IPS-NIHi11 (cell line): ENCODE results near the gene WDR77.
A peak's percentile ranks its signal among the peaks of the same experiment; 100 is the strongest.

Source experiments
- DNase-seq: peaks from one replicate; pipeline ENCODE4 v3.0.0; 2012; ENCODE audit warnings: mixed read lengths, low spot score

The WDR77 gene

GRCh38 chr1:111469539-111469938, 20.5 kb upstream of the WDR77 start:
- no peak for DNase-seq

GRCh38 chr1:111468717-111469100, 19.7 kb upstream of the WDR77 start:
- DNase-seq: no peak

GRCh38 chr1:111467865-111468716, 19.0 kb upstream of the WDR77 start:
- no peak for DNase-seq

GRCh38 chr1:111466480-111466879, 17.4 kb upstream of the WDR77 start:
- DNase-seq: no peak

GRCh38 chr1:111465754-111466153, 16.7 kb upstream of the WDR77 start:
- DNase-seq: no peak

- no peak for DNase-seq
Observed at GRCh38 chr1:111463029-111463683, 14.1 kb upstream of the WDR77 start.

- no peak for DNase-seq
Observed at GRCh38 chr1:111462370-111463028, 13.4 kb upstream of the WDR77 start.

GRCh38 chr1:111461765-111462164, 12.7 kb upstream of the WDR77 start:
- DNase-seq: no peak

GRCh38 chr1:111455642-111456031, 6.6 kb upstream of the WDR77 start:
- DNase-seq: no peak

- no peak for DNase-seq
Observed at GRCh38 chr1:111454859-111455641, 6.0 kb upstream of the WDR77 start.

- no peak for DNase-seq
Observed at GRCh38 chr1:111453706-111454105, 4.7 kb upstream of the WDR77 start.

- DNase-seq: no peak
Observed at GRCh38 chr1:111452581-111452980, 3.5 kb upstream of the WDR77 start.

- DNase-seq: no peak
Observed at GRCh38 chr1:111450185-111450584, 1.1 kb upstream of the WDR77 start.

GRCh38 chr1:111449703-111450017, 604 bp upstream of the WDR77 start:
- no peak for DNase-seq

GRCh38 chr1:111448482-111448917, 556 bp downstream of the WDR77 start:
- peak; percentile 20 for DNase-seq

GRCh38 chr1:111446967-111447892, 1.8 kb downstream of the WDR77 start:
- no peak for DNase-seq

- no peak for DNase-seq
Observed at GRCh38 chr1:111446546-111446945, 2.5 kb downstream of the WDR77 start.

GRCh38 chr1:111444031-111444430, 5.0 kb downstream of the WDR77 start:
- DNase-seq: no peak

GRCh38 chr1:111442457-111442856, 6.6 kb downstream of the WDR77 start:
- no peak for DNase-seq

GRCh38 chr1:111441573-111442192, 7.4 kb downstream of the WDR77 start:
- DNase-seq: peak; percentile 61
